ENCODE data around the gene SEMA4B.

Gene SEMA4B

DNA sequence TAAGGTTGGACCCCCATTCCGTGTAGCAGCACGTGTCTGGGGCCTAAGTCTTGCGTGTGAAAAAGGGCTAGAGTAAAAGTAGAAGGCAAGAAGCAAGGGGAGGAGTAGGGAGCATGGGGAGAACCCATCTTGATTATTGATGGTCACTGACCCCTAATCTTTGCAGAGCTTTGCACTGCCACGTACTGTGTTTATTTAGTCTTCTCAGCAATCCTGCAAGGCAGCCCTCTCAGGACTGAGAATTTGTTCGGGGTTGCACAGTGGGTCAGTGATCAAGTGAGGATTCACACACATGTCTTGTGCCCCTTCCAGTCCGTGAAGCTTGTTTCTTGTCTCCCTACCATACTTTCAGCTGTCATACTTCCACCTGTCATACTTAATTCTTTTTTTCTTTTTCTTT, 7.2 kb downstream of the SEMA4B start:
- no peak for DNase-seq

DNA sequence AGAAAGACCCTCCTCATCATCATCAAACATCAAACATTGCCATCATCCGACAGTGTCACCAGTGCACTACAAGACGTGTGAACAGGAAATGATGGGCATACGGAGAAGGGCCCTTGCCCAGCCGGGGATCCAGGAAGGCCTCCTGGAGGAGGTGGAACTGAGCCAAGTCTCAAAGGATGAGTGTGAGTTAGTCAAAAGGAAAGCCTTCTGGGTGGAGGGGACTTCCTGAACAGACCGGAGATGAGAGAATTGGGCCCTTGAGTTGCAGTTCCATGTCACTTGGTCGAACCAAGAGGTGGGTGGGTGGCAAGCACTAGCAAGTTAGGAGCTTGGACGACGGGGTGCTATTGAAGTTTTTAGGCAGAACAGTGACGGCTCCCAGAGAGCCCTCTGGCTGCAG, 8.5 kb downstream of the SEMA4B start:
- DNase-seq, result no peak

DNA sequence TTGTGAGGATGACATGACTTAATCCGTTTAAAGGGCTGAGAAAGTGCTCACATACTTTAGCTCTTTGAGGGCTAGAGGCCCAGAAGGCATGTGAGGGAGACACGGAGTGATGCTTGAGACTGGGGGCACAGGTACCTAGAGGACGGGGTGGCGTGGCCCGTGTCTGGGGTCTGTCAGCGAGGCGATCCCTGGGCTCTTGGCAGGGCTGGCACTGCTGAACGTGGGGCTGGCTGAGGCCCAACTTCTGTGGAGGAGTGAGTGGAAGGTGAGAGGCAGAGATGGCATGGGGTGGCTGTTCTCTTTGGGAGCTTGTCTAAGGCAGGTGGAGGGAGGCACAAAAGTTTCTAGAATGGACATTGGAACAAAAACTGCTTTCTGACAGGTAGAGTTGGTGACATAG, 9.5 kb downstream of the SEMA4B start:
- DNase-seq, result no peak

DNA sequence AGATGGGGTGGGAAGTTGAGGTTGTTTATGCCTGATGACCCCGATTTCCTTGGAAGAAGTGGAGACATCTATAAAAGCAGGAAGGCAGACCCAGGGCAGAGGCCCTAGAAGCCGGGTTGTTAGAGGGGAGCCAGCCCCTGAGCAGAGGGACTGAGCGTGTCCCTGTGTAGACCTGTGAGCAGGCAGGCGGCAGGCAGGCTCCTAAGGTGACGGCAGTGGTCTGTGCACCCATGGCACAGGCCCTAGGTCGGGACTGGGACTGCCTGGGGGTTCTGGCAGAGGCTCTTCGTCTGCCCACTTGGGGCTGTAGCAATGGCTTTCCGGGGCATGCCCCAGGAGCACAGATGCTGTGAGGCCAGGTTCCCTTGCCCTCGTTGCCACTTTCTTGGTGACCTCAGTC, 9.9 kb downstream of the SEMA4B start:
- no peak for DNase-seq

DNA sequence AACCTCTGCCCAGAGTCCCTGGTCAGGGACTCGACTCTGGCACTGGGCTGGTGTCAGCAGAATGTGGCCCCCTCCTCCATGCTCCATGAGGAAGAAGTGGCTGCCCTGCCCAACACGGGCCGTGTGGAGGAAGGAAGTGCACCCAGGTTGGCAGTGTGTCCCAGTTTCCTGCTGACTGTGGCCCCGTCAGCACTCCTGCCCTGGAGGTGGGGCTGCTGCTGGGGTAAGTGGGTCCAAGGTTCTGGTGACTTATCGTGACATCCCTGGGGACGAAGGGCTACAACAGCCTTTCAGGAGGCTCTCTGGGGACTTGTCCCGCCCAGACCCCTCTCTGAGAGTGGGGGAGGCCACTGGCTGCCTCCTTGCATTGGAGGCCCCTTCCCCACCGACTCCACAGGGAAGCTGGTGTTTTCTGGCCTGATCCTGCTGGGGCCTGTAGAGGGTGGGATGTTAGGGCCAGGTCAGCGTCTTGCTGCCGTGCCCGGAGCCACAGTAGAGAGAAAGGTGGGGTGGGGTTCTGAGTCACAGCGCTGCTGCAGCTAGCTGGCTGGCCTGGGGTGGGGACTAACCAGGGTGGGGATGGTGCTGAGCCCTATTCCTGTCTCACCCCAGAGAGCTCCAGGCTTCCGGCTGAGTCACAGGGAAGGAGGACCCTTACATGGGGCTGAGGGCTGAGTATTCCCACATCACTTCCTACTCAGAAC, 10.5 kb downstream of the SEMA4B start:
- DNase-seq, result no peak

DNA sequence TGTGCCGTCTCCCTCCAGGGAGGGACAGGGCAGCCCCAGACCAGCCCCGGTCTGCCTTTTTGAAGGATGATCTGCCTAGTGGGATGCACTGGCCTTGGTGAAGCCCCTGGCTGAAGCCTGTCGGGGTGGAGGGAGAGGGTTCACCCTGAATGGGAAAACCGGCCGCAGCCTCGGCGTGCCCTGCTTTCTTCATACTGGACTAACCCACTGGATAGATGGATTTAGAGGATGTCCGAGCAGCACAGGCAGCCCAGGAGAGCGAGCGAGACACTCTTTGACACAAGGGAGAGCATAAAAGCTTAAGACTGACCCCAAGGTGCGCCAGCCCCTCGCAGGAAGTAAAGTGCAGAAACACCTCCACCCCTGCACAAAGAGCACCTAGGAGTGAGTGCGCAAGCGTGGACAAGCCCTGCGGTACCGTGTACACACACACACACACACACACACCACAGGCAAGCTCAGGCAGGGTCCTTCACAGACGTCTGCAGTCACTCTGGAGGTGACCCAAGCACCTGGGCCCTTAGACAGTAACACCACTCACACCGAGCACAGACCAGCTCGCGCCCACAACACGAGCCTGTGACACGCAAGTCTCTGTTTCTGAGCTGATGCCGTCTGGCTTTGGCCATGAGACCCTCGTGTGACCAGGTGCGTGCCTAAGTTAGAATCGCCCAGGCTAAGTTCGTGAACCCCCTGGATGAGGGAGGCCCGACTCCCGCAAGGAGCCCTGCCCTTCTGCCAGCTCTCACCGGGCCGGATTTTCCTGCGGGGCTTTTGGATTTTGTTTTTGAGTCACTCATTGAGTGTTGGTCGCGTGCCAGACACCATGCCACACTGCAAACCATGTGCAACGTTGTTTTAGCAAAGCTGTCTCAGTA, 11.3 kb downstream of the SEMA4B start:
- no peak for DNase-seq

DNA sequence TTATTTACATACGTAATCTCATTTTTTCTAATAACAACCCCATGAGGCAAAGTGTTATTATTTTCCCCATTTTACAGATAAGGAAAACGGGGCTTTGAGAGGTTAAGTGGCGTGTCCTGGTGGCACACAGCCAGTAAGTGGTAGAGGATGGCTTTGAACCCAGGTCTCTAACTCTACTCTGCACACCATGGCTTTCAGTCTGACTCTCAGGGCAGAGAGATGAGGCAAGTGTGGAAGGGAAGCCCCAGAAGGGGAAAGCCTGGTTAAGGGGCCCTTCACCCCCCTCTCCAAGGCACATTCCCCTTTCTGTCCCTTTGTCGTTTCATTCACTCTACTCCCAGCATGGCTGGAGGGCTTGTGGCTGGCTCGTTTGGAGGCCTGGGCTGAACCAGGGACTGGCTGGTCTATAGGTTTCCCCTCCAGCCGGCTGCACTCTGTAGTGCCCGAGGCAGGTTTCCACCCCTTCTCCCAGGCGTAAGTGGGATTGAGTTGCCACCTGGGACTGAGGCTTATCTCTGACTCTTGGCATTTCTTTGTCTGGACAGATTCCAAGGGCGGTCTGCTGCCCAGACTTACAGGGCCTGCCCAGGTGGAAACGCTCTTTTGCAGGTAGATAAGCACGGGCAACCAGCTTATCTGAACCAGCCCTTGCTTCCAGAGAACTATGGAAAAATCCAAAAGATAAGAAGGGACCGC, 12.1 kb downstream of the SEMA4B start:
- DNase-seq, result no peak

DNA sequence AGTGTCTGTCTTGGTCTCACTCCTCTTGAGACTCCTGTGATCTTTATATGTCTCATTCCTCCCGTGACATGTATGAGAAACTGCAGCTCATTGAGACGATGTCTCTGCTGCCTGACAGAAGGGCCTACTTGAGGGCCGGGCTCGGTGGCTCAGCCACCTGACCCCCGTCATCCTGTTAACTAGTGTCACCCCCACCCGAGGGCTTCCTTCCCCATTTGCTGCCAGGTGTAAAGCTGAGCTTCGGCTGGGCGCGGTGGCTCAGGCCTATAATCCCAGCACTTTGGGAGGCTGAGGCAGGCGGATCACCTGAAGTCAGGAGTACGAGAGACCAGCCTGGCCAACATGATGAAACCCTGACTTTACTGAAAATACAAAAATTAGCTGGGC, 12.7 kb downstream of the SEMA4B start:
- no peak for DNase-seq

DNA sequence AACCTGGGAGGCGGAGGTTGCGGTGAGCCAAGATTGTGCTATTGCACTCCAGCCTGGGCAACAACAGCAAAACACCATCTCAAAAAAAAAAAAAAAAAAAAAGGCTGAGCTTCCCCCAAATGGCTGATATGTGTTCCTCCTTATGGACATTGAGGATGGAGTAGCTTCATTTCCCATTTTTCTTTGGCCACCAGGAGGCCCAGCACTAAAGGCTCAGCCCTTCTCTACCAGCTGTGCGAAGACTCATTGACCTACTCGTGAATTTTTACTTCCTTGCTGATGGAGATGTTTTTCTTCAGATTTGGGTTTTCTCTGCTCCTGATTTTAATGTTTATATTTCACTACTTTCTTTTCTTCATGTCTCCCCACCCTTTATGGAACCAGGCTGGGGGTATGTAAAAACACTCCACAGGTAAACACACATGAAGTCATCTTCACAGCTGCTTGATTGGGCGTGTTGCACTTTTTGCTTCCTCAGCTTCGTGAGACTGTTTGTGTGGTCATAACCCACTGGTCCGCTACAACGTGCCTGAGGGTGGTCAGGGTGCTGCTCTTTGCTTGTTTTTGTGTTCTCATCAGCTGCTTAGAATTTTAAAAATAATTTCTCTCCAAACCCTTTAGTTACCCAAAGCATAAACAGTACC, 13.5 kb downstream of the SEMA4B start:
- DNase-seq, result no peak

DNA sequence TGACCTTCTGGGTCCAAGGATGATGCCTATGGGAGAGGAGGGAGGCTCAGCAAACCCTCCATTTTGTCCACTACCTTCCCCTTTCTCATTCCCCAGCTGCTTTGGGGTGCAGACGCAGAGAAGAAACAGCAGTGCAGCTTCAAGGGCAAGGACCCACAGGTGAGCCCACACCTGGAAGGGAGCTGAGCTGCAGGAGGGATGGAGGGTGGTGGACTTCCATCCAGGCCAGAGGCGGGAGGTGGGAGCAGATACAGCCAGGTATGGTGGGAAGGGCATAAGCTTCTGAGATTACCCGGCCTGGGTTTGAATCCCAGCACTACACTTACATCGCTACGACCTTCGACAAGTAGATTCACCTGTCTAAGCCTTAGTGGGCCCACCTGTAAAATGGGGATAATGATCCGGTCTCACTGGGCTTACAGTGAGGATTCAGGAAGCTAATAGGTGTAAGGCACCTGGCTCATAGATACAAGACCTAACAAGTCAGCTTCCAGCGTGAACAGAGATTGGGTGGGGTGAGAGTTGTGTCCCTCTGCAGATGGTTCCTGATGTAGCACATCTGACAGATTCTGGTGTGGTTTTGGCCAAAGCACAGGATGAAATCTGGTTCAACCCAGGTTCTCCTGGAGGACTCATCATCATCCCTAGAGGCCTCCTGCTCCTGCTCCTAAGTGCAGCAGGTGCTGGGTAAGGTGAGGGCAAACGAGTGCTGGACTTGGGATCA, 16.7 kb downstream of the SEMA4B start:
- no peak for DNase-seq

DNA sequence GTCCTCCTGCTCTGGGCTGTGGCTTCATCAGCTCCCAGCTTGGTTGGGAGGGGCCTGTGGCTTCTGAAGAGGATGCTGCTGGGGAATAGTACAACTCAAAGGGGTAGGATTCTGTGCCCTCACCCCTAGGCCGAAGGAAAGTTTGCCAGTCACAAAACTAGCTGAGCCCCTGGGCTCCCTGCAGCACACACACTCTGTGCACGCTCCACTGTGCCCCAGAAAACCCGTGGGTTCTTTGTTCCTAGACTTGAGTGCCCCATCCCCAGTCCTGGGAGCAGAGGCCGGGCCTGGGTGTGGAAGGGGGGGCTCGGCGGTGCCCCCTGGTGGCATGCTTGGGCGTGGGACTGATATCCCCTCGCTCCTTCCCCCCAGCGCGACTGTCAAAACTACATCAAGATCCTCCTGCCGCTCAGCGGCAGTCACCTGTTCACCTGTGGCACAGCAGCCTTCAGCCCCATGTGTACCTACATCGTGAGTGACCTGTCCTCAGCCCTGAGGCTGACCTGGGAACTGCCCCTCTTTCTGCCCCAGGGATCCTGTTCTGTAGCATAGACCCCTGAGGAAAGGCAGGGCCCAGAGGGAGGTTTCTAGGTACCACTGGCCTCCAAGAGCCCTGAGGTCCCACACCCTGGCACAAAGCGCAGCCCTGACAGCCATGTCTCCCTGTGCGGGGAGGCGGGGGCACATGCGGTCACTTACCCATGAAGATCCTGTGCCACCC, 18.5 kb downstream of the SEMA4B start:
- DNase-seq, result no peak

DNA sequence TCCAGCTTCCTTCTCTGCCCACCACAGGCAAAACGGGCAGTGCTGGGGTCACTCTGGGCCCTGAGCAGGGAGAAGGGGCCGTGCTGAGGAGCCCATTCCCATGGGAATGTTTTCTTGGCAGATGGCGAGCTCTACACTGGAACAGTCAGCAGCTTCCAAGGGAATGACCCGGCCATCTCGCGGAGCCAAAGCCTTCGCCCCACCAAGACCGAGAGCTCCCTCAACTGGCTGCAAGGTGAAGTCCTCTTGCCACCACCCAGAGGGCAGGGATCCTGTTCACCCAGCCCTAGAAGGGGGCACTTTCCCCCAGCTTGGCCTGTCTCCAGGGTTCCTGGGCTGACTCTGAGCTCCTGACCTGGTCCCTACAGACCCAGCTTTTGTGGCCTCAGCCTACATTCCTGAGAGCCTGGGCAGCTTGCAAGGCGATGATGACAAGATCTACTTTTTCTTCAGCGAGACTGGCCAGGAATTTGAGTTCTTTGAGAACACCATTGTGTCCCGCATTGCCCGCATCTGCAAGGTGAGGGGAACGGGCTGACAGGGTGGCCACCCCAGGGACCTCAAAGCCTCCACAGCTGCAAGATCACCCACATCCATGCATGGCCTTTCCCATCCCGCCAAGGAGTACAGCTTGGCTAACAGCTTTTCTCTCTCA, 20.2 kb downstream of the SEMA4B start:
- no peak for DNase-seq

DNA sequence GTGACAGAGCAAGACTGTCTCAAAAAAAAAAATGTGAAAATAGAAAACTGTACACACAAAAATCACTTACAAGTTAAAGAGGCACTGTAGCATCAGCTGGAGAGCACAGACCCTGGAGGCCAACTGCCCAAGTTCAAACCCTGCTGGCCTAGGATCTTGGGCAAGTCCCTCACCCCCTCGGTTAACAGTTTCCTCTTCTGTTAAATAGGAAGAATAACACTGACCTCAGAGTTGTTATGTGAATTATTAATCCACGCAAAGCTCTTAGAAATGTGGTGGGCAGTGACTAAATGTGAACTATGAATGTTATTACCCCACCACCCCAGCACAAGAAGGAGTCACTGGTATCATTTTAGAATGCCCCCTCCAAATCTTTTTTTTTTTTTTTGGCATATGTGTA, 21.4 kb downstream of the SEMA4B start:
- DNase-seq, result no peak

DNA sequence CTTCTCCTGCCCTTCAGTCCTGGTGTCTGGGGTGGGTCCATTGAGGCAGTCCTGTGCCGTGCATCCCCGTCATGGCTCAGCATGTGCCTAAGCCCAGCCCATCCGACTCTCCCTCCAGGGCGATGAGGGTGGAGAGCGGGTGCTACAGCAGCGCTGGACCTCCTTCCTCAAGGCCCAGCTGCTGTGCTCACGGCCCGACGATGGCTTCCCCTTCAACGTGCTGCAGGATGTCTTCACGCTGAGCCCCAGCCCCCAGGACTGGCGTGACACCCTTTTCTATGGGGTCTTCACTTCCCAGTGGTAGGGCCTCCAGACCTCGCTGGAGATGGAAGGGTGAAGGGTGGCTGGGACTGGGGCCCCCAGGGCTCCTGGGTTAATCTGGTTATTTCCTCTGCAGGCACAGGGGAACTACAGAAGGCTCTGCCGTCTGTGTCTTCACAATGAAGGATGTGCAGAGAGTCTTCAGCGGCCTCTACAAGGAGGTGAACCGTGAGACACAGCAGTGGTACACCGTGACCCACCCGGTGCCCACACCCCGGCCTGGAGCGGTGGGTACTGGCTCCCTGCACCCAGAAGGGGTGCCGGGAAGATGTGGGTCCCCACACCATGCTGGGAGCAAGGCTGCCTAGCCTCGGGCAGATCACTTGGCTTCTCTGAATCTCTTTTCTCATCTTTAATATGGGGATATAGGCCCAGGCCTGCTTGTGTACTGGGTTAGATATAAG, 22.5 kb downstream of the SEMA4B start:
- no peak for DNase-seq

DNA sequence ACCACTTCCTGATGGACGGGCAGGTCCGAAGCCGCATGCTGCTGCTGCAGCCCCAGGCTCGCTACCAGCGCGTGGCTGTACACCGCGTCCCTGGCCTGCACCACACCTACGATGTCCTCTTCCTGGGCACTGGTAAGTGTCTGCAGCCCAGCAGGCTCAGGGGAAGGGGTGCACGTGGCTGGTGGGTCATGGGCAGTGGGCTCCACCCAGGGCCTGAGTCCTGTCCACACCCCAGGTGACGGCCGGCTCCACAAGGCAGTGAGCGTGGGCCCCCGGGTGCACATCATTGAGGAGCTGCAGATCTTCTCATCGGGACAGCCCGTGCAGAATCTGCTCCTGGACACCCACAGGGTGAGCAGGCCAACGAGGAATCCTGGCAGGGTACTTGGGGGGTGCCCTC, 23.9 kb downstream of the SEMA4B start:
- no peak for DNase-seq

DNA sequence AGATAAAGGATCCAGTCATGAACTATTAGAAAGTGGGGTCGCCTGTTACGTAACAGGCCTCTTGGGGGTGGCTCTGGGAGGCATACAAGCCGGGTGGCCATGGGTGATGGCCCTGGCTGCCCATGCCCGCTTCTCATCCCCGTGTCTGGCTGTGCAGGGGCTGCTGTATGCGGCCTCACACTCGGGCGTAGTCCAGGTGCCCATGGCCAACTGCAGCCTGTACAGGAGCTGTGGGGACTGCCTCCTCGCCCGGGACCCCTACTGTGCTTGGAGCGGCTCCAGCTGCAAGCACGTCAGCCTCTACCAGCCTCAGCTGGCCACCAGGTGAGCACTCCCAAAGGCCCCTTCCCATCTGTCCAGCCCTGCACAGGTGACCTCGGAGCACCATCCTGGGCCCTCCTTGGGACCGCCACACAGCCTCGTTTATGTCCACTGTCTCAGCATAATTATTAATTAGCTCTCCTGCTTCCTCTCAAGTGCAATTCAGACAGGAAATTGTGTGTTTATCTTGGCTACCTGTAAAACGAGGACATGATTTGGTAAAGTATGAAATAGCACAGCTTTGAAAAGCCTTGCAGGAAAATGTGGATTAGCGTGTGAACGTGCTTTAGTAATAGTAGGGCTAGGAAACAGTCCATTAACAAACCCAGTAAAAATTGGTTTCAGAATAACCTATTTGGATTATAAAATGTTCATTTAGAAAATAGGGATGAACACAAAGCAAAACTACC, 24.5 kb downstream of the SEMA4B start:
- no peak for DNase-seq

DNA sequence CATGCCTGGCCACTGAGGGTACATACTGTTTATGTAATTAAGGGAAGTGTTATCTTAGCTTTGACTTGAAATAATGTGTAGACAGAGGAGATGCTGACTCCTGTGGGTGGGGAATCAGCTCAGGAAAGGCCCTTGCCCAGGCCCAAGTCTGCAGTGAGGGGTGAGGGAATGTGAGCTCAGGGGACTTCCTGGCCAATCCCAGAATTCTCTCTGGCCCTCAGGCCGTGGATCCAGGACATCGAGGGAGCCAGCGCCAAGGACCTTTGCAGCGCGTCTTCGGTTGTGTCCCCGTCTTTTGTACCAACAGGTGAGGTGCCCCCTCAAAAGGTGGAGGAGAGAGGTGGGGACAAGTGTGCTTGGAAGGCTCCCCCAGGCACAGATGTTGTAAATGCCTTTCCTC, 26.2 kb downstream of the SEMA4B start:
- no peak for DNase-seq

DNA sequence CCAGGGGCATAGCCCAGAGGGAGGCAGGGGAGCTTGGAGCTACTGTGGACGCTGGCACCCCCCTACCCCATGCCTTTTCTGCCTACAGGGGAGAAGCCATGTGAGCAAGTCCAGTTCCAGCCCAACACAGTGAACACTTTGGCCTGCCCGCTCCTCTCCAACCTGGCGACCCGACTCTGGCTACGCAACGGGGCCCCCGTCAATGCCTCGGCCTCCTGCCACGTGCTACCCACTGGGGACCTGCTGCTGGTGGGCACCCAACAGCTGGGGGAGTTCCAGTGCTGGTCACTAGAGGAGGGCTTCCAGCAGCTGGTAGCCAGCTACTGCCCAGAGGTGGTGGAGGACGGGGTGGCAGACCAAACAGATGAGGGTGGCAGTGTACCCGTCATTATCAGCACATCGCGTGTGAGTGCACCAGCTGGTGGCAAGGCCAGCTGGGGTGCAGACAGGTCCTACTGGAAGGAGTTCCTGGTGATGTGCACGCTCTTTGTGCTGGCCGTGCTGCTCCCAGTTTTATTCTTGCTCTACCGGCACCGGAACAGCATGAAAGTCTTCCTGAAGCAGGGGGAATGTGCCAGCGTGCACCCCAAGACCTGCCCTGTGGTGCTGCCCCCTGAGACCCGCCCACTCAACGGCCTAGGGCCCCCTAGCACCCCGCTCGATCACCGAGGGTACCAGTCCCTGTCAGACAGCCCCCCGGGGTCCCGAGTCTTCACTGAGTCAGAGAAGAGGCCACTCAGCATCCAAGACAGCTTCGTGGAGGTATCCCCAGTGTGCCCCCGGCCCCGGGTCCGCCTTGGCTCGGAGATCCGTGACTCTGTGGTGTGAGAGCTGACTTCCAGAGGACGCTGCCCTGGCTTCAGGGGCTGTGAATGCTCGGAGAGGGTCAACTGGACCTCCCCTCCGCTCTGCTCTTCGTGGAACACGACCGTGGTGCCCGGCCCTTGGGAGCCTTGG, 27.0 kb downstream of the SEMA4B start:
- no peak for DNase-seq

DNA sequence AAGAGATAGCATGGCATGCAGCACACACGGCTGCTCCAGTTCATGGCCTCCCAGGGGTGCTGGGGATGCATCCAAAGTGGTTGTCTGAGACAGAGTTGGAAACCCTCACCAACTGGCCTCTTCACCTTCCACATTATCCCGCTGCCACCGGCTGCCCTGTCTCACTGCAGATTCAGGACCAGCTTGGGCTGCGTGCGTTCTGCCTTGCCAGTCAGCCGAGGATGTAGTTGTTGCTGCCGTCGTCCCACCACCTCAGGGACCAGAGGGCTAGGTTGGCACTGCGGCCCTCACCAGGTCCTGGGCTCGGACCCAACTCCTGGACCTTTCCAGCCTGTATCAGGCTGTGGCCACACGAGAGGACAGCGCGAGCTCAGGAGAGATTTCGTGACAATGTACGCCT, 27.8 kb downstream of the SEMA4B start:
- DNase-seq, result no peak
